GM12878 (cell line): ENCODE data around the gene USH2A. TPM values are rescaled to one million over a fixed set of nuclear protein-coding genes. Genes with fewer than 3 reads are reported as not detected.

ENCODE experiments used
- ATAC-seq: fragments of 200-7000 bp; cut with Tn5 transposase; 3 replicates; pipeline ENCODE4 v1.9.1; 2020; ENCODE audit warnings: mild to moderate bottlenecking, moderate library complexity
- BruUV-seq: library from RNA; stranded (reverse); fragments of 400-500 nt; replicated peaks from 2 replicates; lab custom pipeline; 2021; lab: Mats Ljungman, UMichigan
- CTCF ChIA-PET: fragments of 300-600 bp; sonication (Branson Sonifier 250); formaldehyde crosslinking; extraction: SDS; loops from one replicate; lab custom pipeline; 2021; ENCODE audit warnings: inconsistent platforms; lab: Yijun Ruan, JAX
- POLR2A ChIA-PET: fragments of 350-600 bp; formaldehyde crosslinking; extraction: SDS; loops from one replicate; lab custom pipeline; 2021; ENCODE audit warnings: inconsistent platforms; lab: Charles Lee
- RAD21 ChIA-PET: fragments of 300-600 bp; sonication (Branson Sonifier 250); formaldehyde crosslinking; loops from one replicate; lab custom pipeline; 2023; ENCODE audit warnings: antibody characterized with exemption; ENCODE audit not compliant: unreplicated experiment; lab: Charles Lee
- SMC1A ChIA-PET: fragments of 300-600 bp; sonication (Branson Sonifier 250); formaldehyde crosslinking; loops from one replicate; lab custom pipeline; 2023; ENCODE audit not compliant: unreplicated experiment, uncharacterized antibody; lab: Charles Lee
- DNase-seq: peaks from one replicate; pipeline ENCODE4 v3.0.0-alpha.2; 2011; ENCODE audit warnings: low read depth, low spot score
- FAIRE-seq: peaks from 3 replicates; lab custom pipeline; 2011; peaks lifted over from hg19 to GRCh38; lab: Jason Lieb, UNC
- H2AFZ ChIP-seq: 2 replicates; pipeline ENCODE4 v1.6.0; 2011; ENCODE audit warnings: low read depth, low read length, control low read depth; ENCODE audit not compliant: control insufficient read depth
- H3K27ac ChIP-seq: 2 replicates; pipeline ENCODE4 v1.5.1; 2011; ENCODE audit warnings: control low read depth; ENCODE audit not compliant: control insufficient read depth, insufficient read depth
- H3K27me3 ChIP-seq, 2 experiments: replicated peaks in 1 of 2; 2 replicates each; pipeline versions ENCODE4 v1.6.0 to v1.6.1; 2011; ENCODE audit warnings: low read length in 1 of 2; ENCODE audit not compliant: control insufficient read depth in 2 of 2, insufficient read depth in 2 of 2
- H3K36me3 ChIP-seq, 2 experiments: 2 replicates each; pipeline ENCODE4 v1.5.1; 2011; ENCODE audit warnings: low read length in 1 of 2; ENCODE audit not compliant: control insufficient read depth in 2 of 2, insufficient read depth in 2 of 2
- H3K4me1 ChIP-seq: 2 replicates; pipeline ENCODE4 v1.6.1; 2011; ENCODE audit warnings: mild to moderate bottlenecking, low read length, moderate library complexity, mixed read lengths; ENCODE audit not compliant: control insufficient read depth, insufficient read depth
- H3K4me2 ChIP-seq: 2 replicates; pipeline ENCODE4 v1.6.0; 2011; ENCODE audit warnings: control low read depth; ENCODE audit not compliant: control insufficient read depth, insufficient read depth
- H3K4me3 ChIP-seq: fragments of 200-600 bp; sonication (generic); 2 replicates; pipeline ENCODE4 v1.5.1; 2016
- H3K79me2 ChIP-seq: 2 replicates; pipeline ENCODE4 v1.6.0; 2011; ENCODE audit warnings: low read length; ENCODE audit not compliant: control insufficient read depth, insufficient read depth
- H3K9ac ChIP-seq: 2 replicates; pipeline ENCODE4 v1.8.0; 2011; ENCODE audit warnings: low read length, control low read depth, mixed read lengths; ENCODE audit not compliant: control insufficient read depth, insufficient read depth
- H3K9me3 ChIP-seq: replicated peaks from 3 replicates; pipeline ENCODE4 v1.5.1; 2011; ENCODE audit warnings: mild to moderate bottlenecking, low read length; ENCODE audit not compliant: control insufficient read depth, insufficient read depth
- H4K20me1 ChIP-seq: 2 replicates; pipeline ENCODE4 v1.6.0; 2011; ENCODE audit not compliant: control insufficient read depth, insufficient read depth
- ASH2L ChIP-seq: fragments of 300-600, 200-600 bp; sonication (generic); IDR thresholded peaks from 2 replicates; pipeline ENCODE4 v1.6.1; 2017; ENCODE audit warnings: low read depth, mild to moderate bottlenecking, borderline replicate concordance
- CREM ChIP-seq: IDR thresholded peaks from 2 replicates; pipeline ENCODE4 v1.6.1; 2014; ENCODE audit warnings: antibody characterized with exemption, low read depth
- JUNB ChIP-seq: IDR thresholded peaks from 2 replicates; pipeline ENCODE4 v1.6.1; 2016; ENCODE audit warnings: antibody characterized with exemption, mild to moderate bottlenecking
- KDM1A ChIP-seq: fragments of 200-600 bp; sonication (generic); IDR thresholded peaks from 2 replicates; pipeline ENCODE4 v1.6.1; 2016; ENCODE audit warnings: borderline replicate concordance
- MEF2B ChIP-seq: fragments of 450-650 bp; IDR thresholded peaks from 2 replicates; pipeline ENCODE4 v1.6.1; 2018; ENCODE audit warnings: mild to moderate bottlenecking, moderate library complexity; ENCODE audit not compliant: partially characterized antibody, poor library complexity, severe bottlenecking
- MTA2 ChIP-seq: fragments of 450-650 bp; IDR thresholded peaks from 2 replicates; pipeline ENCODE4 v1.6.1; 2016; ENCODE audit warnings: low read depth, mild to moderate bottlenecking, moderate library complexity
- PML ChIP-seq: IDR thresholded peaks from 2 replicates; pipeline ENCODE4 v1.6.1; 2012; ENCODE audit warnings: low read length, inconsistent platforms
- RCOR1 ChIP-seq: conservative IDR thresholded peaks from 2 replicates; pipeline ENCODE4 v1.6.1; 2012; ENCODE audit warnings: low read depth, low read length, improper control_type of control experiment
- WGBS: methylation state at CpG from one replicate; pipeline ENCODE4 v1.1.6; 2016; ENCODE audit warnings: low lambda C conversion rate; ENCODE audit not compliant: insufficient replicate concordance, insufficient coverage; ENCODE audit errors: missing lambda C conversion rate; 5-methylcytosine and 5-hydroxymethylcytosine counted together
- in situ Hi-C: fragments of 300-500 bp; cut with MboI; formaldehyde crosslinking; loops from 9 replicates; pipeline ENCODE4 v1.14.3; 2018; ENCODE audit warnings: mixed read lengths
- intact Hi-C: fragments of 100-400 bp; cut with micrococcal nuclease; formaldehyde crosslinking; loops from one replicate; pipeline ENCODE4 v1.14.2; 2022; ENCODE audit not compliant: unreplicated experiment
- polyA plus RNA-seq, 11 experiments: library from polyadenylated mRNA; depleted of rRNA in 4 of 11; unstranded in 6 of 11; stranded (reverse) in 5 of 11; fragments of >200 nt; fragmentation: Nextera tagmentation in 4 of 11; fragmentation: Illumina TruSeq in 1 of 11; extraction: Ambion mirVana in 4 of 11; extraction: Trizol in 1 of 11; gene quantifications; 1 replicate in 1 of 11; 2 replicates in 10 of 11; pipeline versions ENCODE4 v1.2.1 to v1.2.3, GENCODE V29; 2011 to 2016; ENCODE audit warnings: inconsistent platforms in 2 of 11, missing spikeins in 2 of 11, low read depth in 1 of 11
- total RNA-seq, 4 experiments: library from RNA; depleted of rRNA in 3 of 4; stranded (reverse); fragments of >200 nt in 3 of 4; fragmentation: Illumina TruSeq in 1 of 4; extraction: Trizol in 1 of 4; gene quantifications; 2 replicates each; pipeline versions ENCODE4 v1.2.1 to v1.2.3, GENCODE V29; 2013 to 2021
- TF ChIP-seq, protein P1 (sequence below): IDR thresholded peaks from 2 replicates; pipeline ENCODE4 v1.6.1; 2011; ENCODE audit warnings: low read depth, low read length, improper control_type of control experiment, borderline replicate concordance
- TF ChIP-seq, protein P2 (sequence below): IDR thresholded peaks from 2 replicates; pipeline ENCODE4 v1.6.1; 2012; ENCODE audit warnings: low read depth, low read length, improper control_type of control experiment

The USH2A gene
- total and polyA plus RNA-seq, 10 of the 15 experiments (the other 5 are each of a cell fraction or from before 2014, with no cell fraction given), result under 0.01 to 0.20 (median 0.01) TPM; not detected in 2

DNA sequence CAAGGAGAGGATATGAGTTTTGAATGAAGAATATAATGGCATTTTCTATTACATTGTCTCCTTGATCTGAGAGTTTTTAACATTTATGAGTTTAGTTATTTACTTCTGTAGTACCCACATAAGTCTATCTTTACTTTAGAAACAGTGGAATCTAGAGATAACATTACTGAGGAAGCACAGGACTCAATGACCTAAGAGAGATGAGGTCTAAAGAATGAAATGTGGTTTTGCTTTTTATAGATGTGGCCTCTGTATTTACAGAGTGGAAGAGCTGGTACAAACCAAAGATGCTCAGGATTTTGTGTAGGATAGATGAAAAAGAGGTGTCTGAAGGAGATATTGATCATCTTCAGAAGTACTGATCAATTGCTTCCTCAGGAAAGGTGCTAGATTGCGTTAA, 678.8 kb downstream of the USH2A start:
- no peak for FAIRE-seq
- Histone ChIP-seq H3K4me1 (no peaks in the 10 kb centered on the region), H3K9me3 (no peaks in the 10 kb centered on the region), H3K9ac (no peak overlapping the region), H4K20me1 (no peaks in the 10 kb centered on the region), H3K27me3 (no peaks in the 10 kb centered on the region), H3K4me3 (no peak overlapping the region), H3K36me3 (no peaks in the 10 kb centered on the region), H2AFZ (no peak overlapping the region), H3K79me2 (no peaks in the 10 kb centered on the region)
- ChIA-PET RAD21 (interaction anchor here (0.5 kb wide), 1 partner anchor 250 kb away, joined by 4 read pairs; no protein-coding TSS in a partner anchor), CTCF (interaction anchor here (0.6 kb wide), 1 partner anchor 477 kb away, joined by 3 read pairs; no protein-coding TSS in a partner anchor), POLR2A (no interaction called here)
- no peak for ATAC-seq
- in situ Hi-C loops, result no loop called here
- no peak for TF ChIP-seq KDM1A
- TF ChIP-seq, protein P1, sequence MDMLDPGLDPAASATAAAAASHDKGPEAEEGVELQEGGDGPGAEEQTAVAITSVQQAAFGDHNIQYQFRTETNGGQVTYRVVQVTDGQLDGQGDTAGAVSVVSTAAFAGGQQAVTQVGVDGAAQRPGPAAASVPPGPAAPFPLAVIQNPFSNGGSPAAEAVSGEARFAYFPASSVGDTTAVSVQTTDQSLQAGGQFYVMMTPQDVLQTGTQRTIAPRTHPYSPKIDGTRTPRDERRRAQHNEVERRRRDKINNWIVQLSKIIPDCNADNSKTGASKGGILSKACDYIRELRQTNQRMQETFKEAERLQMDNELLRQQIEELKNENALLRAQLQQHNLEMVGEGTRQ, result no peak
- no peak for TF ChIP-seq PML
- TF ChIP-seq MTA2, result no peak
- TF ChIP-seq, protein P2, sequence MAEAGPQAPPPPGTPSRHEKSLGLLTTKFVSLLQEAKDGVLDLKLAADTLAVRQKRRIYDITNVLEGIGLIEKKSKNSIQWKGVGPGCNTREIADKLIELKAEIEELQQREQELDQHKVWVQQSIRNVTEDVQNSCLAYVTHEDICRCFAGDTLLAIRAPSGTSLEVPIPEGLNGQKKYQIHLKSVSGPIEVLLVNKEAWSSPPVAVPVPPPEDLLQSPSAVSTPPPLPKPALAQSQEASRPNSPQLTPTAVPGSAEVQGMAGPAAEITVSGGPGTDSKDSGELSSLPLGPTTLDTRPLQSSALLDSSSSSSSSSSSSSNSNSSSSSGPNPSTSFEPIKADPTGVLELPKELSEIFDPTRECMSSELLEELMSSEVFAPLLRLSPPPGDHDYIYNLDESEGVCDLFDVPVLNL, result no peak
- TF ChIP-seq ASH2L, result no peak
- no peak for TF ChIP-seq CREM
- TF ChIP-seq JUNB, result no peak
- TF ChIP-seq RCOR1, result no peak
- no peak for TF ChIP-seq MEF2B
- TF ChIP-seq, all 136 proteins: peak for 0
- SMC1A ChIA-PET, result interaction anchor here (0.9 kb wide), 1 partner anchor 16 kb away, joined by 3 read pairs; no protein-coding TSS in a partner anchor
- WGBS, result 0% methylated on average over 1 of the region's 1 CpG
- no peak for DNase-seq
- Histone ChIP-seq H3K27ac (no peak overlapping the region), H3K4me2 (no peak overlapping the region)
- intact Hi-C loops, result no loop called here
- BruUV-seq, result no TSS peak
